Bone marrow (tissue), 2 donors: ENCODE measurements around the gene CZIB.
"Not testable (repeated sequence)": the region's sequence is repeated elsewhere in the genome, so short reads cannot be mapped to it uniquely, and the experiment has no call there.

ENCODE experiments used
- DNase-seq, 2 donors: peaks; one replicate each; lab custom pipeline; 2025; lab: John Stamatoyannopoulos, UW

Gene CZIB

DNA sequence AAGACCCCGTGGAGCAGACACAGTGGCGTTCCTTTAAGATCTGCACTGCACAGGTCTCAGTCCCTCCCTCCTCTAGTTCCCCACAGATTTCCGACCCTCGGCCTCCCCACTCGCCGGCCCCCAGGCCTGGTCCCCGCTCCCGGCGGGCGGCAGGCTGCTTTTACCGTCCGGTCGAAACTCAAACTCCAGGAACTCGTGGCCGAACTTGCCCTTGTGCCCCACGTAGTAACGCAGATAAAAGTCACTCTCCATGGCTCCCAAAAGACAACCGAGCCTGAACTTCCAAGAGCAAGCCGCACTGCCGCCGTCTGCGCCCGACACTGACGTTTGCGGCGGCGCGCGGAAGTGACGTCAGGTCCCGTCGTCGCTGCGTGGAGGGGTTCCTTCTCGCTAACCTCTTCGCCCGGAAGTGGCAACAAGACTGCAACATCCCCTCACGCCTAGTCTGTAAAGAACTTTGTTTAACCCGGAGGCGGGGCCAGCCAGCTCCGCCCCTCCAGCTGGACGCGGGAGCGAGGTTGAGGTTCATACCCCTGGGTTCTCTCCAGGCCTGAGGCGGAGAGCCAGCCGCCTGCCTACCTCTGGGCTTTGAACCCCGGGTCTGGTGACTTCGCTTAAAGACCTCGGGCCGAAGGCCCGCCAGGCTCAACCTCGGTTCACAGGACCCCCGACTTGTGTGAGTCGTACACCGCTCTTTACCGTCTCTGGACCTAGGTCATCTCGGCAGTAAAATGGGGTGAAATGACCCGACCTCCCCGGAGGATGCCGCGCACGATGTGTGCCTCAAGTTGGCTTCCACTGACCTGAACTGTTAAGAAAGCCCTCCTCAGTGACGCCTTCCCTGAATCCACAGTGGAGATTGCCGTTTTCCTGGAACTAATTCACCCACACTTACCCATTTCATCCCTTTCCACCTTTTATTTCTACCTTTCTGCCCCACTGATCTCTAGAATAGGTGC, 18.0 kb upstream of the CZIB start, which contains the start of gene MAGOH:
Gene MAGOH, minus strand, starts transcription at position 322 of the 959 bp plus-strand sequence. Its CDS starts 70 bp downstream, at position 252.
- peak; percentile 90 to 94 for DNase-seq

DNA sequence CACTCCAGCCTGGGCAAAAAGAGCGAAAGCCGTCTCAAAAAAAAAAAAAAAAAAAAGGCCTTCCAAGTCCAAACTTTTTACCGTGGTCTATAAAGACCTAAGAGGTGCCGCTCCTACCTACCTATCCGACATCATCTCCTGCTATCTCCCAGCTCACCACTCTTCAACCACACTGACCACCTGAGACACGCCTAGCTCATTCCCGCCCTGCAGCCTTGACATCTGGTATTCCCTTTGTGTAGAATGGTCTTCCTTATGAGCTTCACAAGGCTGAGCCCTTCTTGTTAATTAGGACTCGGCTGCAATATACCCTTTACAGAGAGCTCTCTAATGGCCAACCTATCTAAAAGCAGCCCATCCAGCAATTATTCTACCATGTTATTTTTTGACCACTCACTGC, 17.2 kb upstream of the CZIB start:
- DNase-seq: no peak

DNA sequence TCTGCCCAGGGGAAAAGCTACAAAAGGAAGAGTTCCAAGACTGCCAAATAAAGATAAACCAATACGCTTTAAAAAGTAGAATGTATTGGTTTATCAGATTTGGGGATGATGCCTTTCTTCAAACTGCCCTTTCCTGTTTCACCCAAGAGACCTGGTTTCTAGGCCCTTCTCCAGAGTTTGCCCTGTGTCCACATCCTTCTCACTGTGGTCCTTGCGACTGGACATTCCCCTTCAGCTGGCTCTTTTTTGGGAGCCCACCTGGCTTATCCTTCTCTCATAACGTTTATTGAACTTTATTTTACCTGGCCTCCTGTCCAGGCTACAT, 490 bp upstream of the CZIB start:
- no peak for DNase-seq

DNA sequence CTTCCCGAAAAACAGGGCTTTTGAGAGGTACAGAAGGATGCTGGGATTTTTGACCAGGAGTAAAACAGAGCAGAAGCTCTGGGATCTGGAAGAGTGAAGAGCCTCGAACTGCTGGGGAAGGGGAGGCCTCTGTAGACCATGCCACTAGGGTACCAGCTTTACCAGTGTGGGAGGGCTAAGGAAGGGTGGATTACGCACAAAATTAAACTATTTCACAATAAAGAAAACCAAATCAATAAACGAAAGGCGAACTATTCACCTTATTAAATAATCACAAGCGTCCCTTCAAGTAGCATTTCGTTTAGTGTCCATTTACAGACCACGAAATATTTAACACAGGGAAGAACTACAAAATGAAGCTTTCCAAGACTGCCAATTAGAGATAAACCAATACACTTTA, 723 bp downstream of the CZIB start:
- no peak for DNase-seq

DNA sequence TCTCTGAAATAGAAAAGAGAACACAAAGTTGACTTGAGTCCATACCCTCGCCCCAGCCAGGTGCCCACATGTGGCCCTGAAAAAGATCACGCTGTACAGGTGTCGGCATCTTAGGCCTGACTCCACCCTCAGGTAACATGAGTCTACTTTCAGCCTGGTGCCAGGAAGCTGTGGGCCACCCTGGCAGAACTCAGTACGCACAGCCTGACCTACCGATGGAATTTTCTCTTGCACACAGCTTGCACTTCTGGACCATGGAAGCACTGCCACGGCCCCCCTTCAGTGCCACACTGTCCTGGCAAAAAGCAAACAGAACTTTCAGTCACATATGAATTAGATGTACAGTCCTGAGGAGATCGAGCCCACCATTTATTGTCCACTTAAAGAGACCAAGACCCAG, 2.2 kb downstream of the CZIB start:
- DNase-seq: no peak

DNA sequence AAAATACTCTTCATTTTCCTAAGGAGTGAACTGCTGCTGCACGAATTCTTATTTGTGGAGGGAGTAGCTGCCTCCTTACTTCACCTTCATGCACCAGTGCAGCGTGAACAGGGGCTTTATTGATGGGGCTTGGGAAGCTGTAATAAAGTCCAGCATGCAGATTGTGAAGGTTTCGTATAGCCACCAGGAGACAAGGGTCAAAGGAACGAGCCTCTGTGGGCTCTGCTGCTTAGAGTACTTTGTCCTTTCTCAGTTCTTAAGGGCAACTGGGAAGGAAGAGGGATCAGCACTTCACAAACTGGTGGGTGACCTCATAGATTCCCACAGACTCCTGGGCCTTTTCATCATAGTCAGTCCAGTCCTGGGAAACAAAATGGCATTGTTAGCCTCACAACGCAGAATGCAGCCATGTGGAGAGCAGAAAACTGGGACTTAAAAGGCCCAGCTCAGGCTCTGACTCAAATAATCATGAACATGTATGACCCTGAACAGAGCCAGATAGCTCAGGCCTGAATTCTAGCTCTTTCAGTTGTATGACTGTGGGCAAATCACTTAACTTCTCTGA, 6.0 kb downstream of the CZIB start:
- DNase-seq: no peak

DNA sequence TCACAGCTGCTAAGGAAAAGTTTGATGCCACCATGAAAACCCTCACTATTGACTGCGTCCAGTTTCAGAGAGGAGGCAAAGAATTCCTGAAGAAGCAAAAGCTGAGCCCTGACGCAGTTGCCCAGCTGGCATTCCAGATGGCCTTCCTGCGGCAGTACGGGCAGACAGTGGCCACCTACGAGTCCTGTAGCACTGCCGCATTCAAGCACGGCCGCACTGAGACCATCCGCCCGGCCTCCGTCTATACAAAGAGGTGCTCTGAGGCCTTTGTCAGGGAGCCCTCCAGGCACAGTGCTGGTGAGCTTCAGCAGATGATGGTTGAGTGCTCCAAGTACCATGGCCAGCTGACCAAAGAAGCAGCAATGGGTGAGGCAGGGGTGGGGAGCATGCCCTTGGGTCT, 9.5 kb downstream of the CZIB start:
- DNase-seq: no peak

DNA sequence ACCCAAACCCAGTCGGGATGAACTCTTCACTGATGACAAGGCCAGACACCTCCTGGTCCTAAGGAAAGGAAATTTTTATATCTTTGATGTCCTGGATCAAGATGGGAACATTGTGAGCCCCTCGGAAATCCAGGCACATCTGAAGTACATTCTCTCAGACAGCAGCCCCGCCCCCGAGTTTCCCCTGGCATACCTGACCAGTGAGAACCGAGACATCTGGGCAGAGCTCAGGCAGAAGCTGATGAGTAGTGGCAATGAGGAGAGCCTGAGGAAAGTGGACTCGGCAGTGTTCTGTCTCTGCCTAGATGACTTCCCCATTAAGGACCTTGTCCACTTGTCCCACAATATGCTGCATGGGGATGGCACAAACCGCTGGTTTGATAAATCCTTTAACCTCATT, 10.1 kb downstream of the CZIB start:
- DNase-seq: no peak

DNA sequence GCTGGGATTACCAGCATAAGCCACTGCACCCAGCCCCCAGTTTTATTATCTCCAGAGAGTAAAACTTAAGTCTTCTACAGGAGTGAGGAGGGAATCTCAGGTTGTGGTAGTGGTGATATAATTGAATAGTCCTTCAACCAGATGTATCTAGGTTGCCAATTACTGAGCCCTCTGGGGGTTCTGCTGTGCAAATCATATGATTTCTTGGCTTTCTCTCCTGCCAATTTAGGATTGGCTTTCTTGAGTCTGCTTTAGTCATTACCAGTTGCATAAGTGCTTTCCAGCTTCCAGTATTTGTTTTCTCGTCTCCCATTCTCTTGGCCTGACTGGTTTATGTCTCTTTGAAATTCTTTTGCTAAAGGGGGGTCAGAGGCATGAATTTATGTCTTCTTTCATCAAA, 12.7 kb downstream of the CZIB start:
- DNase-seq: no peak

DNA sequence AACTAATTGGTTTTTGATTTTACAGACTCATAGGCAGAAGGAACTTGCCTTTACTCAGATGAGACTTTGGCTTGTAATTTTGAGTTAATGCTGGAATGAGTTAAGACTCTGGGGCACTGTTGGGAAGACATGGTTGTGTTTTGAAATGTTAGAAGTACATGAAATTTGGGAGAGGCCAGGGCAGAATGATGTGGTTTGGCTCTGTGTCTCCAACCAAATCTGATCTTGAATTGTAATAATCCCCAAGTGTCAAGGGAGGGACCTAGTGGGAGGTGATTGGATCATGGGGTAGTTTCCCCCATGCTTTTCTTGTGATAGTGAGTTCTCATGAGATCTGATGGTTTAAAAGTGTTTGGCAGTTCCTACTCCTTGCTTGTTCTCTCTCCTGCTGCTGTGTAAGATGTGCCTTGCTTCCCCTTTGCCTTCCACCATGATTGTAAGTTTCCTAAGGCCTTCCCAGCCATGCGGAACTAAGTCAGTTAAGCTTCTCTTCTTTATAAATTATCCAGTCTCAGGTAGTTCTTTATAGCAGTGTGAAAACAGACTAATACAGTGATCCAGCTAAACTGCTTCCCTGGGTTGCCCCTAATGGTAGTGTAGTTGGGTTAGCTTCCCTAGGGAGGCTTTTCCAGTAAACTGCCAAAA, 13.6 kb downstream of the CZIB start:
- no peak for DNase-seq

DNA sequence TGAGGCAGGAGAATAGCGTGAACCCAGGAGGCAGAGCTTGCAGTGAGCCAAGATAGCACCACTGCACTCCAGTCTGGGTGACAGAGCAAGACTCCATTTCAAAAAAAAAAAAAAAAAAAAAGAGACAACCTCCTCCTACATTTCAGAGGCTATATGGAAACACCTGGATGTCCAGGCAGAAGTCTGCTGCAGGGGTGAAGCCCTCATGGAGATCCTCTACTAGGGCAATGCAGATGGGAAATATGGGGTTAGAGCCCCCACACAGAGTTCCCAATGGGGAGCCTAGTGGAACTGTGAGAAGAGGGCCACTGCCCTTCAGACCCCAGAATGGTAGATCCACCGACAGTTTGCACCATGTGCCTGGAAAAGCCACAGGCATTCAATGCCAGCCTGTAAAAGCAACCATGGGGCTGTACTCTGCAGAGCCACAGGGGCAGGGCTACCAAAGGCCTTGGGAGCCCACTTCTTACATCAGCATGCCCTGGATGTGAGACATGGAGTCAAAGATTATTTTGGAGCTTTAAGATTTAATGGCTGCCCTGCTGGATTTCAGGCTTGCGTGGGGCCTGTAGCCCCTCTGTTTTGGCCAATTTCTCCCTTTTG, 14.2 kb downstream of the CZIB start:
- DNase-seq: not testable (repeated sequence)

DNA sequence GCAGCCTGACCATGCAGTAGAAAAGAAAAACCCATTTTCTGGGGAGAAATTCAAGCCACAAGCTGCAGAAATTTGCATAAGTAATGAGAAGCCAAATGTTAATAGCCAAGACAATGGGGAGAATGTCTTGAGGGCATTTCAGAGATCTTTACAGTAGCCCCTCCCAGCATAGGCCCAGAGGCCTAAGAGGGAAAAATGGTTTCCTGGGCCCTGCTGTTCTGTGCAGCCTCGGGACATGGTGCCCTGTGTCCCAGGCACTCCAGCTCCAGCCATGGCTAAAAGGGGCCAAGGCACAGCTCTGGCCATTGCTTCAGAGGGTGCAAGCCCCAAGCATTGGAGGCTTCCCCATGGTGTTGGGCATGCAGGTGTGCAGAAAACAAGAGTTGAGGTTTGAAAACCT, 14.9 kb downstream of the CZIB start:
- DNase-seq: not testable (repeated sequence)

DNA sequence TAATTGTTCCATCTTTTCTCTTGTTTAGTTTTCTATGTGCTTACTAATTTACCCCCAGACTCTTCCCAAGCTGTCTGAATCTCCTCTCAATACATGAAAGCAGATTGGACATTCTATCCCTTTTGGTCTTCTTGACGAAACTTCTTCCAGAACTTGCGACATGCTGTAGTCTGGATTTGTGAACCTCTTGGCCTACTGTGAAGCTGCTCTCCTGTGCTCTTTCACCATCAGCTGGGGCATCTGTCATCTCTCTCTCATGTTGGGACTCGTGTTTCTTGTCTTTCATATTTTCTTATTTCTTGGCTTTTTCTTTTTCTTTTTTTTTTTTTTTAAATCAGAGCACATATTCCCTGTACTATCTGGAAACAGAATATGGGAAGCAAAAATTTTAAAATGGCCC, 17.0 kb downstream of the CZIB start:
- no peak for DNase-seq

DNA sequence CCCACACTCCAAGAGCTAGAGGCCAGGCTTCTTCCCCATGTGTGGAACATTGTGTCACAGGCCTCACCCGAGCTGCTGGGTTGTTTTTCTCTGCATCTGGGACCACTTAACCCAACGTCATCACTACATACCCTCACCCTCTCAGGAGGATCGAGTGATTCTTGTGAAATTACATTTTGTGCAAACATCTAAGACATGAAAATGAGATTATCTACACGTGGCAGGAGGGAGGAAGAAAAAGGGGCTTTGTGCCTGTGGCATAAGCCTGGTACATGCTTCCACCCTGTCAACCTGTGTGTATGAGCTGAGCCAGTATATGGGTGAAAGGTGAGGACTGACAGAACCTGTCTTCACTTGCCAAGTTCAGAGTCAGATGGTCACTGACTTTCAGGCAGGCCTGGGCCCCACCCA, 22.2 kb downstream of the CZIB start:
- no peak for DNase-seq

DNA sequence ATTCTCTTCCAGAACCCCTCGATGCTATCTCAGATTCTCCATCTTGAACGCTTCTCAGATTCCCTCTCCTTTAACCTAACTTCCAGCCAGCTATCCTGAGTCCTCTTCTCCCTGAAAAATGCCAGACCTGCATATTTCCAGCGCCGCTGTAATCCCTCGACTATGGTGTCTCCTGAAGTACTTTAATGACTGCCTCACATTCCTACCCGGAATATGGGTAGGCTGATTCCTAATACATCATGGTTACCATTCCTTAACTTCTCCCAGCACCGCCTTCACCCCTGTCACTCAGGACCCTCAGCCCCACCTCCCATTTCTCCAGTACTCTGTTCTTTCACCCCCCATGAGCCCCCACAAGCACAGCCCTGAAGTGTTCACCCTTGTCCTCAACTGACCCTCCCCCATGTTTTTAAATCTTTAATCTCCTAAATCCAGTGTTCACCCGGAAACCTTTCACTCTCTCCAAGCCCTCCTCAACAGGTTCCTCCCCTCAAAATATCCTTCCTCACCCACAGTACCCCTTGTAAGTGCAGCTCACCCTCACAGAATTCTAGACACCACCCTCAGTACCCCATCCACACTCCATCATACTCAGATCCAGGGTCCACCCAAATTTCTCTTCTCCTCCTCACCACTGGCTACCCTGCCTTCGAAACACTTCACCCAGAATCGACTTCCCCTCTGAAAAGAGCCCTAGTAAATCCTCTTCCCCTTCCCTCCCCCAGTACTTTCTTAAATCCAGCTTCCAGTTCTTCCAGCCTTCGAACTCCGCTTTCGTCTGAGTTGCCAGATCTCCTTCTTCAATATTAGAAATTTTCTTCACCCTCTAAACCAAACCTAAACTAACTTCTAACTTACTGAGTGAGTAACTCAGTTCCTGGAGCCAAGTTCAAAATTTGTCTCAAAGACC, 22.9 kb downstream of the CZIB start:
- no peak for DNase-seq

DNA sequence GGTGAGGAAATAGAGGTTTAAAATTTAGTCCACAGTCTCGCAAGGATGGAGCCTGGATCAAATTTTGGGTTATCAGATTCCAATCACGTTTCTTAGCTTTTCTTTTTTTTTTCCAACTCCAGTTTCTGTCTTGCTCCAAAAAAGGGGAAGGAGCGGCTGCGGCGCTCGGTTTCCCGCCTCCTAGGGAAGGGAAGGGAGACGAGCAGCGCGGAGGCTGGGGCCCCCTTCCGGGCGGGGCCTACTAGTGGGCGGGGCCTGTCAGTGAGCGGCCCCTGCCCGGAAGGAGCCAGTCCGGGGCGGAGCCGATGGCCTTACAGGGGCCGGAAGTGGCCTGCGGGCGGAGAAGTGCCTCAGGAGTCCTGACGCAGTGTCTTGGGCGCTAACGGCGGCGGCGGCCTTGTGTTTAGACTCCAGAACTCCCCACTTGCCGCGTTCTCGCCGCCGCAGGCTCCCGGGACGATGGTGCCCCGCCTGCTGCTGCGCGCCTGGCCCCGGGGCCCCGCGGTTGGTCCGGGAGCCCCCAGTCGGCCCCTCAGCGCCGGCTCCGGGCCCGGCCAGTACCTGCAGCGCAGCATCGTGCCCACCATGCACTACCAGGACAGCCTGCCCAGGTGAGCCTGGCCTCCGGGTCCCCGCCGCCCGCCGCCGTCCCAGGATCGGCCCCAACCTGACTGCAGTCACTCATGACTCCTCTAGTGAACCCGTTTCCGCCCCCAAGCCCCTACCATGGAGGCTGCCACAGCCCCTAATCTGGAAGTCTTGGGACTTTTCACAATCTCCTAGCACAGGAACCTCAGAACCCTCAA, 23.7 kb downstream of the CZIB start, which contains the start of gene CPT2:
Gene CPT2, plus strand, starts transcription at position 340 of the 806 bp plus-strand sequence. Its CDS starts 120 bp downstream, at position 460.
- DNase-seq: peak; percentile 60 to 85

DNA sequence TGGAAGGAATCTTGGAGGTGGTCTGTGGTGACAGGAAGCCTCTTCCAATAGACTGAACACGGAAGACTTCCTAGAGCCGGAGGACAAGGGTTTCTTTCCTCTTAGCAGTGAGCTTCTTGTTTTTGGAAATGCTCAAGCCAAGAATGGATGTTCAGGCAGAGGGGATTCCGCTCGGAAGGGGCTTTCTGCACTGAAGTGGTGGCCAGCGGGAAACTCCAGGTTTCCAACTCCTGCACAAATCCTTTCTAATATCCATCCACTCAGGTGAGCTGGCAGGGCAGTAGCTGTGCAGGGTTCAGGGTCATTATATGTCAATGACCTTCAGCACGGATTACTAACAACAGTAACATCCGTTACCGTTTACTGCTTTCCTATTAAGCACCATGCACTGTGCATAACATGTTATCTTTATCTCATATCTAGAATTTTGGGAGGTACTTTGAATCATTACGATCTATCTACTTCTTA, 24.4 kb downstream of the CZIB start:
- DNase-seq: peak in 1 of 2 donors; percentile 48

DNA sequence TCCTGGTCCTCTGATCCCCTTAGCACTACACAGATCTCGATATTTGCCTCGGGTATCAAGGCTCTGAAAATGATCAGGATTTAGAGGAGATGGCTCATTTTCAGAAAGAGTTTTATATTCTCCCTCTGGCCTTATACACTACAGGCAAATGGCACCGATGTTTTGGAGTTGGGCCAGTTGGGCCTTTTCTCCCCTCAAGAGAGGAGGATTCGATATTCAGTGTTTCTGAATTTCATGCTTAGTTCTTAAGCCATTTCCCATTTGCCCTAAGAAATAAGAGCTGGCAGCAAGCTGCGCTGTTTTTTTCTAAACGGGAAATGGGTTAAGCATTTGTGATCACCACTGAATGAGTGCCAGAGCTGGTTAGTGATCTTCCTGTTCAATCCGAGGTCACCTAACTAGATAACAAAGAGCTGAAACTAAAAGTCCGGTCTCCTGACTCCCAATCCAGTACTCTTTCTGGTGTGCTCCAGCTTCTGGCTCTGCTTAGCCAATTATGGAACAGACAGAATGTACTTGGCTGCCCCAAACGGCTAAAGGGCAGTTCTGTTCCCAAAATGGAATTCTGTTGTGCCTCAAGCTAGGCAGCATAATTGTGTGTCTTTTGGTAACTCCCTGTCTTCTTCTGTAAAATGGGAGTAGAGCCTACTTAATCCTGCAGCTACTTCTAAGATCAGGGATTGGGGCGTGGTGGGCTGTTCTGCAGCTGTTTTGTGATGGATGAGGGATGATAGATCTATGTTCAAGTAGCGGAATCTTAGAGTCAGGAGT, 25.0 kb downstream of the CZIB start:
- DNase-seq: no peak

DNA sequence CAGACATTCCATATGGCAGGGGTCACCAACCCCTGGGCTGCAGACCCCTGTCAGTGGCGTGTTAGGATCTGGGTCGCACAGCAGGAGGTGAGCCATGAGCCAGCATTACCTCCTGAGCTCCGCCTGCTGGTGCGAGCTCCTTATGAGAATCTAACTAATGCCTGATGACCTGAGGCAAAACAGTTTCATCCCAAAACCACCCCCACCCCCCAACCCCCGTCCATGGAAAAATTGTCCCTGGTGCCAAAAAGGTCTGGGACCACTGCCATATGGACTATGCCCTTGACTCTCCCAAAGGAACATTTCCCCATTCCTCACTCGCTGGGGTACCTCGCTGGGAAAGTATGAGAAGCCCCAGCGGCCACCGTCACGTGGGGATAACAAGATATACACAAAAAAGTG, 30.2 kb downstream of the CZIB start:
- no peak for DNase-seq

DNA sequence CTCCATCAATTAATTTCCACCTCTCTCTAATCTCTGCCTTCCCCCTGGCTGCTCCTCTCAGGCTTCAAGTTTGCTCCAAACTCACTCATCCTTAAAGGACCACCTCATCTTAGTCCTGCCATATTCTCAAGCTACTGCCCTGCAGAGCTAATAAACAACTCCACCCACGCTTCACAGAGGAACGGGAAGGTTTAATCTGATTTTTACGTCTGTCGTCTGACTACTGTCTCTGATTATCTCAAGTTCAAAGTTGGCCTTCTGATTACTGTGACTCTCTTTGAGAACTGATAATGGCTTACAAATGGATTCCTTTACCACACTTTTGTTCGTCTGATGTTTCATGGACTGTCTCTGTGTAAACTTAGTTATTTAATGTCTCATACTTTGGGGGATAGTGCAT, 31.4 kb downstream of the CZIB start:
- no peak for DNase-seq
